Measurements from ENCODE around the gene PIN4.
A peak's percentile ranks its signal among the peaks of the same experiment; 100 is the strongest.
"Not testable (repeated sequence)": the region's sequence is repeated elsewhere in the genome, so short reads cannot be mapped to it uniquely, and the experiment has no call there.

Gene PIN4

GRCh38 chrX:72181178-72182125, at the start of gene PIN4:
Gene PIN4 (plus strand): TSS chrX:72181757. CDS start chrX:72181786, 29 bp downstream.
- peak; percentile 86 for DNase-seq

DNA sequence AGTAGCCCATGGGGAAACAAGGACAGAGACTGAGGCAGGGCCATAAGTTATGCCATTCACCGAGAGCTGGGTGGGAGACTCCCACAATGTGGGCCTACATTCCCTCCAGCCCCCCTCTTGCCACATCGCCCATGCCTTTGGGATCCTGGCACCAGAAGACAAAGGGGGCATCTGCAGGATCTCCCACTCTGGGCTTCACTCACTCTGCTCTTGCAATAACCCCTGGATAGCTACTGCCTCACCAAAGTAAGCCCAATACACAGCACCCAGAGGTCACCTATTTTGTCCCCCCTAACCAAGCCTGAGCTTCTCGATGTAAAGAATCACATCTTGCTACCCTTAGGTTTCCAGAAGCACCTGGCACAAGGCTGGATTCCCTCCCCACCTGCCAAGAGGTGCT, 49.1 kb upstream of the PIN4 start:
- DNase-seq: no peak

DNA sequence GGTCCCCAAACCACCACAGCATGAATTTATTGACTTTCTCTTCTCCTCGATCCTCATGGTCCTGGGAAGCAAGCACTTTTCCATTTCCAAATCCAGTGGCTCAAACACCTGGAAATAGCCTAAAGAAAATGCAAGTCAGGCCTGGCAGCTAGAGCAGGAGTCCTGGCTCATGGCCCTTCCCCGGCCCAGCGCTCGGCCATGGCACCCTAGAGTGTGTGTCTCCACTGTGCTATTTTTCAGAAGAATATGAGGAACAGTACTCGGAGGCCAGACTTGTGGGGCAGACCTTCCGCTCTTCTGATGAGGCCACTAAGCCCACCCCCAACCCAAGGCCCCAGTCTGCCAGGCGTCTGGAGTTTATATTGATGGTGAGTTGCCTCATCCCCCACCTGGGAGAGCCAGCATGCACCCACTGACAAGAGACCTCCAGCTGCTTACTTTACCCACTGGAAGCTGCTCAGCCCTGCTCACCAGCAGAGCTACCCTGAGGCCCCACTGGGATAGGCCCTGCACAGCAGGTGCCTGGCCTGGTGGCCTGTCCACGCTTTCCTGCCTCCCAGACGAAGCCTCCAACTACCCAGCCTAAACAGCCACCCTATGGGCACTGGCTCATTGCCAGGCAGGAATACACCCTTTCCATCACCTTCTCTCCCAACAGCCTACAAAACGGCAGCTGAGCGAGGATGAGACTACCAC, 47.6 kb upstream of the PIN4 start:
- no peak for DNase-seq

GRCh38 chrX:72137846-72138495, 43.6 kb upstream of the PIN4 start:
- peak; percentile 10 for DNase-seq

GRCh38 chrX:72139538-72139937, 42.0 kb upstream of the PIN4 start:
- DNase-seq: no peak

GRCh38 chrX:72141372-72142004, 40.1 kb upstream of the PIN4 start:
- DNase-seq: no peak

DNA sequence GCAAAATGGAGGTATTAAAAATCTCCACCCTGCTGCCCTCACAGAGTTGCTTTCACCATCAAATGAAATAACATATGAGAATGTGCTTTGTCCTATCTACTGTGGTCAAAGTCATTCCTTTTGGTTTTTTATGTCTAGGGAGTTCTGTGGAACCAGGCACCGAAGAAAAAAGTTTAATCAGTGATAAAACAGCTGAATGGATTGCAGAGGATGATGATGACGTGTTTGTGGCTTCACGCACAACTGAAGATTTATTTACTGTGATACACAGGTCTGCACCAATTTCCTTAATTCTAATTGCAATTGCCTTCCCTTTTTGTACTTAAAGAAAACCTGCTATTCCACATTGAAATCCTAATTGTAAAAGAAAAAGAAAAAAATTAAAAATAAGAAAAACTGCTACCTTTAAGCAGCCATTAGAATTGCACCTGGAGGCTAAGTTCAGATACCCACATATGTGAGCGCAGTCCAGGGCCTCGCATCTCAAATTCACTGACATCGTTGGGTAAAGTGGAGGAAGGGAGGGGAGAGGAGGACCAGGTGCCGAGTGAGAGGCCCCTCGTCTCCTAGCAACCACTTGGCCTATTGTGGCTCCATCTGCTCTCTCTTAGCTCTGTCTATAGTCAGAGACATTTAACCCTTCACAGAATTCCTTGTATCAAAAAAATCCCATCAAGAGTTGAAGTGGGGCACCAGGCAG, 39.3 kb upstream of the PIN4 start:
- DNase-seq: peak; percentile 81

DNA sequence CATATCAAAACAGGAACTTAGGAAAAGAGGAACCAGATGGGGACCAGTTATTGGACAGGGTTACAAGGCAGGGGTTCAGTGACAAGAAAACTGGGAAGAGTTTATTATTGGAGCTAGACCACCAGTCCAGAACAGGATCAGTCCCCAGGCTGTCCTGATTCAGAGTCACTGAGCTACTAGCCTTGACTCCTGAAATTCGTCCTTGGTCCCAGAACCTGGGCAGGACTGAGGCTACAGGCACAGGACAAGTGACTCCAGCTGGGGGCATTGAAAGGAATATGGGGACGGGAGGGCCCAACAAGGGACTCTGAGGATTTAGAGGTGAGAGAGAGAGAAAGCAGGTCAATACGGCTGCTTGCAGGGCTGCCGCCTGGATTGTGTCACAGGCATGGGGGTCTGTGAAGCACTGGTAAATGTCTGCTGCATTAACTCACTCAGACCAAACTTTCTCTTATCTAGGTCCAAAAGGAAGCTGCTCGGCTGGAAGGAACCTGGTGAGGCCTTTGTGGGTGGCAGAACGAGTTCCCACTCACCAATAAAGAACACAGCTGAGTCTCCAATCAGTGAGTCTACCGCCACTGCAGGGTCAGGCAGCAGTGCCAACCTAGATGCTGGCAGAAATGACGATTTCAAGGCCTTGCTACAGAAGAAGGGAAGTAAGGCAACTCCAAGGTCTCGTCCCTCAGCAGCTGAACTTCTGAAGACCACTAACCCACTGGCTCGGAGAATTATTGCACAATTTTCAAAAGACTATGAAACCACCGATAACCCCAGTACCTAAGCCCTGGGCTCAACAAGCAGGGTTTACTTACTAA, 38.6 kb upstream of the PIN4 start:
- no peak for DNase-seq

DNA sequence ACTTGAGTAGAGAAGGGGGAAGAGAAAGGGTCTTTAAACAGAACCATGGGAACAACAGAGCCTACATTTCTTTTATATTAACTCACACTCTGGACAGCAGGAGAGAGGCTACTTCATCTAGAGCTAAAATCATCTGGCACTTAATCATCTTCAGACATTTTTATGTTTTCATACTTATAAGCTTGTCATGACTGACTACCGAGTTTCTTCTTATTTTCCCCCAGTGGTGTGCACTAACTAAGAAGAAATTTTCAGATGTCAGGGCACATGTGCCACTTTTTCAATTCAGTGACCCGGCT, 38.0 kb upstream of the PIN4 start:
- DNase-seq: no peak

GRCh38 chrX:72145181-72145580, 36.4 kb upstream of the PIN4 start:
- no peak for DNase-seq

DNA sequence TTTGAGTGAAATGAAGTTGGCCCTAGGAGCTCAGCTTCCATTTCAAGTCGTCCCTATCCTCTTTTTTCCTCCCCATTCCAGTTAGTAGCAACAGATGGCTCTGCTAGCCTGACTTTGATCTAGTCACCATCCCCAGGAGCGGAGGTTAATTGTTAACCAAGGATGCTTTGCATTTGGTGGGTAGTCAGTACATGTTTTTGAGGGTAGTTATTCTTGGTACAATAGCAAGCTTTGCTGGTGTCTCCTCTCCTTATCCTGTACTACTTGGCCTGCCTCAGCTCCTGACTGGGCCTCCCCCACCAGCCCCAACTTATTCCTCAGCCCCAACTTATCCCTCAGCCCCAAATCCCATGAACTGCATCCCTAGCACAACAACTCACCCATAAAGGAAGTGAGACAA, 35.0 kb upstream of the PIN4 start:
- DNase-seq: no peak

DNA sequence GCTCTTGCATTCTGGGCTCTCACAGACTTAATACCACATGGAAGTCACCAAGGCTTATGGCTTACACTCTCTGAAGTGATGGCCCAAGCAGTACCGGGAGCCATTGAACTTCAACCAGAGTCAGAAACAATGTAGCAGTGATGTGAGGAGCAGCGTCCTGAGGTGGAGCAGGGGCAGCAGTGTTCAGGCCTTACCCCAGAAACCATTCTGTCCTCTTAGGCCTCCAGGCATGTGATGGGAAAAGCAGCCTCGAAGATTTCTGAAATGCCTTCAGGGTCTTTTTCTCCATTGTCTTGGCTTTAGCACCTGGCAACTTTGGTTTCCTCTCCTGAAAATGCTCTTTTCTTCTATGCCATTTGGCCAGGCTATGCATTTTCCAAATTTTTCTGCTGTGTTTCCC, 22.8 kb upstream of the PIN4 start:
- DNase-seq: no peak

- no peak for DNase-seq
Observed at GRCh38 chrX:72159769-72160168, 21.8 kb upstream of the PIN4 start.

DNA sequence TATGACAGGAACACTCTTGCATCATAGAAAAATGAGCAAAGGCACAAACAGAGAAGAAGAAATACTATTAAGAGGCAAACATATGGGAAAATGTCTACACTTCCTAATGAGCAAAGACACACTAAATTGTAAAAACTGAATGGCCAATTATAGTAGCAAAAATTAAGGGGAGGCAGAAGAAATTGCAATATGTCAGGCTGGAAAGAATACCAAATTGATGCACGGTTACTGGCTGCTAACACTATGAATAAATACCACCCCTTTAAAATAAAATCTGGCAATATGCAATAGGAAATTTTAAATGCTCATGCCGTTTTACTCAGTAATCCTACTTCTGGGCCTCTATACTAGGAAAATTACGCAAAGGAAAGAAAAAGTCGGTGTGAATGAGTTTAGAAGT, 16.0 kb upstream of the PIN4 start:
- DNase-seq: no peak

- no peak for DNase-seq
Observed at GRCh38 chrX:72169008-72169728, 12.4 kb upstream of the PIN4 start.

DNA sequence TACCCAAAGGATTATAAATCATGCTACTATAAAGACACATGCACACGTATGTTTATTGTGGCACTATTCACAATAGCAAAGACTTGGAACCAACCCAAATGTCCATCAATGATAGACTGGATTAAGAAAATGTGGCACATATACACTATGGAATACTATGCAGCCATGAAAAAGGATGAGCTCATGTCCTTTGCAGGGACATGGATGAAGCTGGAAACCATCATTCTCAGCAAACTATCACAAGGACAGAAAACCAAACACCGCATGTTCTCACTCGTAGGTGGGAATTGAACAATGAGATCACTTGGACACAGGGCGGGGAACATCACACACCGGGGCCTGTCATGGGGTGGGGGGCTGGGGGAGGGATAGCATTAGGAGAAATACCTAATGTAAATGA, 5.3 kb upstream of the PIN4 start:
- DNase-seq: not testable (repeated sequence)

GRCh38 chrX:72176981-72177380, 4.6 kb upstream of the PIN4 start:
- no peak for DNase-seq

GRCh38 chrX:72180539-72180938, 1.0 kb upstream of the PIN4 start:
- DNase-seq: no peak

GRCh38 chrX:72182924-72183323, 1.4 kb downstream of the PIN4 start:
- no peak for DNase-seq

DNA sequence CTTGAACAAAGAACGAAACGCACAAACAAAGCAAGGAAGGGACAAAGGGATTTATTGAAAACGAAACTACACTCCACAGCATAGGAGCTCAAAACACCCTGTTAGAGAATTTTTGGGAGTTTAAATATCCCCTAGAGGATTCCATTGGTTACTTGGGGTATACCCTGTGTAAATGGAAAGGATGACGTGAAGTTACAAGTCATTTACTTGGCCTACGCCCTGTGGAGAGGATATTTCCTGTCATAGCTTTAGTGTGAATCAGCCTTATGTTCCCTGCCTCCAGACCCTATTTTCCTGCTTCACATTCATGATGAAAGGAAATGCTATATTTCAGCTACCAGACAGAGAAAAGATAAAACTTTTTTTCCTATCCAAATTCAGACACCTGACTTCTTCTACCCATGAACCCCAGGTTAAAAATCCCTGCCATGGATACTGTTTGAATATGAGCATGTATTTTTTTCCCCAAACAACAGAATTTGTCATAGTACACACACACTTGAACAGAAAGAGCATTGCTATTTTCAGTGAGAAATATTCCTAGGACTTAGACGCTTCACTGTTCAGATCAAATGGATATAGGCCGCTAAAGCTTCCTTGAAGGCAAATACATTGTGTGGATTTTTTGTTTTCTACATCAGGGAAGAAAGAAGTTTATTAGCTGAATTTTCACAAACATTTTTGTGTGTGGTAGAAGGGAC, 20.4 kb downstream of the PIN4 start:
- no peak for DNase-seq

Data from NCI-H2171 (cell line).